Activated naive CD8-positive, alpha-beta T cell (primary cell): ENCODE results near the gene ORC2.
"Not testable (repeated sequence)": the region's sequence is repeated elsewhere in the genome, so short reads cannot be mapped to it uniquely, and the experiment has no call there.

ENCODE experiments used
- H3K27ac Mint-ChIP-seq: one replicate; pipeline ENCODE4 v1.8.0; 2021; ENCODE audit warnings: mixed read lengths
- H3K27me3 Mint-ChIP-seq: one replicate; pipeline ENCODE4 v1.8.0; 2021; ENCODE audit warnings: mixed read lengths
- H3K36me3 Mint-ChIP-seq: one replicate; pipeline ENCODE4 v1.8.0; 2021; ENCODE audit warnings: mixed read lengths
- H3K4me1 Mint-ChIP-seq: one replicate; pipeline ENCODE4 v1.8.0; 2021; ENCODE audit warnings: low read depth, mixed read lengths
- H3K4me3 Mint-ChIP-seq: one replicate; pipeline ENCODE4 v1.8.0; 2021; ENCODE audit warnings: mild to moderate bottlenecking, mixed read lengths
- H3K9me3 Mint-ChIP-seq: one replicate; pipeline ENCODE4 v1.8.0; 2021; ENCODE audit warnings: low read depth, mixed read lengths

ORC2 gene

DNA sequence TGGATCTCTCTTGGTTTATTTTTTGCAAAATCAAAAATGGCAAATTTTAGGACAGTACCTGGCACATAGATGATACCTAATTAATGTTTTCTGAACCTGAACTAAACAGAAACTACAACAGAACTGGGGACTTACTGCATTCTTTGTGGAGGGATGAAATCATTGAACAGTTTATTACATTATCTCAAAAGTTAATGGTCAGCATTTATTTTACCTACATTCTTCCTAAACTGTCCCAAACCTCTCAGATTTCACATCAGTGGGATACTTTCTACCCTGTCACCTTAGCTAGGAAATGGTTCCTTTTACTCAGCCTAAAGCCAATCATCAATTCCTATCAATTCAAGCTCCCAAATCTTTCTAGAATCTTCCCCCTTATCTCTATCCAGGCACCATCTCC is 64.0 kb downstream of the ORC2 start:
- Mint-ChIP-seq H3K4me3 (no peak overlapping the region), H3K27ac (peak overlapping the region; percentile 36), H3K9me3 (no peaks in the 10 kb centered on the region), H3K27me3 (no peaks in the 10 kb centered on the region), H3K36me3 (peaks cover 13% of the 10 kb centered on the region), H3K4me1 (peaks cover 12% of the 10 kb centered on the region)

DNA sequence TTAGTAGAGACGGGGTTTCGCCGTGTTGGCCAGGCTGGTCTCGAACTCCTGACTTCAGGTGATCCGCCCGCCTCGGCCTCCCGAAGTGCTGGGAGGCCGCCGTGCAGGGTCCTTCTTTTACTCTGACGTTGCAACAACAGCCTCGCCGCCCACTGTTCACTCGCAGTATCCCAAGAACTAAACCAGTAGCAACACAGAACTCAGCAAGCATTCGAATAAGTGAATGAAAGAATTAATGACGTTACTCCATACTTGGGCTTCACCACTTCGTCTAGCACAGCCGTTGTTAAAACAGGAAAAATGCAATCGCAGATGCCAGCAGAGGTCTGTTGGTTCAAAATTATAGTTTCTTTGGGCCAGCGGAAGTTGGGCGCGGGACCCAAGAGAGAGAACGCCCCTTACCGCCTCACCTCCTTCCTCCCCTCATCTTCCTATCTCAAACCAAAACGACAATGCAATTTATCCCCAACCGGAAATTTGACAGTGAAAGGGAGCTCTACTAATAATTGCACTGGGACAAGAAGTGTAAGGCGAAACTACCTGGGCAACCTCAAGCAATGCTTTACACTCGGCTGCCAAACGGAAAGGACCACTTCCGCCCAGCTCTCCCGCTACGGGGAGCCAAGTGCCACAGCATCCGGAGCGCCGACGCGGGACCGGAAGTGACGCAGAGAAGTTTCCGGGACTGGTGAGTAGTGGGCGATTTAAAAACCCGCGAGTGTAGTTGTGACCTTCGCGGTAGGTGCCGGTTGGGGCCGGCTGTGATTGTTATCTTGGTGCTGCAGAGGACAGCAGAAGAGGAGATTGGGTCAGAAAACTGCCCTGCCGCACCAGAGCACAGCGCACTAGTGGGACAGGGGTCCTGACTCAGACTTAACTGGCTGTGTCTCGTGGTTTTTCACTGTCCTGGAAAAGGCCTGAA is 74.5 kb downstream of the ORC2 start, which contains the start of the genes NIF3L1 and PPIL3:
Gene NIF3L1 (plus strand): TSS at position 668 of the 922 bp plus-strand sequence. CDS start 2,573 bp downstream, outside the sequence.
Gene PPIL3 (minus strand): TSS at position 374 of the 922 bp plus-strand sequence. CDS start 1,462 bp downstream, outside the sequence.
- Mint-ChIP-seq H3K4me1 (peaks cover 56% of the 10 kb centered on the region), H3K36me3 (peaks cover 8% of the 10 kb centered on the region), H3K27ac (peak within 1 kb of the TSS; percentile 98), H3K4me3 (peak within 1 kb of the TSS; percentile 94), H3K9me3 (no peaks in the 10 kb centered on the region), H3K27me3 (no peaks in the 10 kb centered on the region)

DNA sequence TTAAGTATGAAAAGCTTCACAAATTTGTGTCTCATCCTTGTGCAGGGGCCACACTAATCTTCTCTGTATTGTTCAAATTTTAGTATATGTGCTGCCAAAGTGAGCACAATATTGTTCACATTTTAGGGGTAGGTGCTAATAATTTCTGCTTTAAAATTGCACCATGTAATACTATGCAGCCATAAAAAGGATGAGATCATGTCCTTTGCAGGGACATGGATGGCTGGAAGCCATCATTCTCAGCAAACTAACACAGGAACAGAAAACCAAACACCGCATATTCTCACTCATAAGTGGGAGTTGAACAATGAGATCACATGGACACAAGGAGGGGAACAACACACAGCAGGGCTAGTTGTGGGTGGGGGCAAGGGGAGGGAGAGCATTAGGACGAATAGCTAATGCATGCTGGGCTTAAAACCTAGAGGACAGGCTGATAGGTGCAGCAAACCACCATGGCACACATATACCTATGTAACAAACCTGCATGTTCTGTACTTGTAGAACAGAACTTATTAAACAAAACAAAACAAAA is 81.7 kb downstream of the ORC2 start:
- H3K27ac Mint-ChIP-seq, H3K9me3 Mint-ChIP-seq, H3K27me3 Mint-ChIP-seq, H3K4me3 Mint-ChIP-seq: not testable (repeated sequence)
- Mint-ChIP-seq H3K36me3 (peaks cover 14% of the 10 kb centered on the region), H3K4me1 (peaks cover 12% of the 10 kb centered on the region)

DNA sequence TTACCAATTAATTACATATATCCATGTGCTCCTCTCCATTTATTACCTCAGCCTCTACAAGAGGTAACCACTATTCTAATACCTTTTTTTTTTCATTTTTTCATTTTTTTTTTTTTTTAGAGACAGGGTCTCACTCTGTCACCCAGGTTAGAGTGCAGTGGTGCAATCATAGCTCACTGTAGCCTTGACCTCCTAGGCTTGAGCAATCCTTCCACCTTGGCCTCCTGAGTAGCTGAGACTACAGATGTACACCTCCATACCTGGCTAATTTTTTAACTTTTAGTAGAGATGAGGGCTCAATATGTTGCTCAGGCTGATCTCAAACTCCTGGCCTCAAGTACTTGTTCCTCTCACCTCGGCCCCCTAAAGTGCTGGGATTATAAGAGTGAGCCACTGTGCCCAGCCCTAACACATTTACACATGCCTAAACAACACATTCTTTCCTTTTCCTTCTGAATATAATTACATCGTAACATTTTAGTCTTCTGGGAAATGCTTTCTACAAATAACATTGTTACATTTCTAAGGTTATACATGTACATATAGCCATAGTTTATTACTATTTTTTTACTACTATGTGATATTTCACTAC is 85.1 kb downstream of the ORC2 start:
- Mint-ChIP-seq H3K36me3 (peaks cover 9% of the 10 kb centered on the region), H3K27ac (no peak overlapping the region), H3K27me3 (no peaks in the 10 kb centered on the region), H3K4me1 (peaks cover 2% of the 10 kb centered on the region), H3K9me3 (no peaks in the 10 kb centered on the region), H3K4me3 (no peak overlapping the region)

DNA sequence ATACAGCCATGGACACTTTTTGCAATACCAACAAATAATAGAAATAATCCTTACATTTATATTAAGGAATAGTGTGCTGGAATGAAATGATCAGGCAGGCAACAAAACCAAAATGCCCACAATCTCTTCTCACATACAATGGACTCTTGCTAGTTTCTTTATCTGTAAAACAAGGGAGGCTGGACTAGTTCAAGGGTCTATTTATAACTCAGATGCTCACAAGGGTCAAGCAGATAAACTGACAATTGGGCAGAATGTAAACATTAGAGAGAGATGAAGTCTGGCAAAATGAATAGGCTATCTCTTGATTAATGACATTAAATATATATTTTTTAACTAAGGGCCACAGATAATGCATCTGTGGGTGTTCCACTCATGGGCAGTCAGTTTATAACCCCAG is 86.0 kb downstream of the ORC2 start:
- H3K9me3 Mint-ChIP-seq = no peaks in the 10 kb centered on the region
- H3K4me1 Mint-ChIP-seq = peaks cover 2% of the 10 kb centered on the region
- peaks cover 10% of the 10 kb centered on the region for H3K36me3 Mint-ChIP-seq
- no peaks in the 10 kb centered on the region for H3K27me3 Mint-ChIP-seq
- H3K4me3 Mint-ChIP-seq = no peak overlapping the region
- no peak overlapping the region for H3K27ac Mint-ChIP-seq

DNA sequence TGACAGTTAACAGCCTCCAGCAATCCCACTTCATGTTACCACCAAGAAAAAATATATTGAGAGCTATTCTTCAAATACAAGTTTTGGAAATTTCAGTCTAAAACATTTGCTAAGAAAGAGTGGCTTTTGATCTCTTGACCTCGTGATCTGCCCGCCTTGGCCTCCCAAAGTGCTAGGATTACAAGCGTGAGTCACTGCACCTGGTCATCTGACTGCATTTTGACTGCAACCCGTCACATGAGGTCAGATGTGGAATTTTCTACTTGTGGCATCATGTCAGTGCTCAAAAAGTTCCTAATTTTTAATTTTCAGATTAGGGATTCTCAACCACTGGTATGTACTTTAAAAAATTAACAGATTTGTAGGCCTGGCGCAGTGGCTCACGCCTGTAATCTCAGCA is 89.9 kb downstream of the ORC2 start:
- no peak overlapping the region for H3K4me3 Mint-ChIP-seq
- no peaks in the 10 kb centered on the region for H3K27me3 Mint-ChIP-seq
- no peaks in the 10 kb centered on the region for H3K9me3 Mint-ChIP-seq
- H3K4me1 Mint-ChIP-seq = peaks cover 9% of the 10 kb centered on the region
- peaks cover 7% of the 10 kb centered on the region for H3K36me3 Mint-ChIP-seq
- no peak overlapping the region for H3K27ac Mint-ChIP-seq

DNA sequence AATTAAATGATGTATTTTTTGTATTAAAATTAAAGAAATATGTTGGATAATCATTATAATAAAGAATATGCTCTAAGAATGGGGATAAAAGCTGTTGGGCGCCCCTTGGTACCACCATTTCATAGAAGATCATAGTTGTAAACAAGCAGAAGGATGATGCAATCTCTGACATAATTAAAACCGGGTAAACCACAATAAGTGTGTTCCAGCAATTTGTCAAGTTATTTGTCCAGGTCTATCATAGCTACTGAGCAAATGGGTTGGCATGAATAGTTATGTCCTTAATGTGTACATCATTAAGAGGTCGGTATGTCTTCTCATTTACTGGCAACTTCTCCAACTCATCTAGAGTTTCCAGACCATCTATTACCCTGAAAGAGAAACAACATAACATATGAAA is 92.3 kb downstream of the ORC2 start:
- Mint-ChIP-seq H3K4me1 (peaks cover 12% of the 10 kb centered on the region), H3K36me3 (peaks cover 4% of the 10 kb centered on the region), H3K4me3 (no peak overlapping the region), H3K27ac (peak overlapping the region; percentile 50), H3K27me3 (no peaks in the 10 kb centered on the region), H3K9me3 (no peaks in the 10 kb centered on the region)

DNA sequence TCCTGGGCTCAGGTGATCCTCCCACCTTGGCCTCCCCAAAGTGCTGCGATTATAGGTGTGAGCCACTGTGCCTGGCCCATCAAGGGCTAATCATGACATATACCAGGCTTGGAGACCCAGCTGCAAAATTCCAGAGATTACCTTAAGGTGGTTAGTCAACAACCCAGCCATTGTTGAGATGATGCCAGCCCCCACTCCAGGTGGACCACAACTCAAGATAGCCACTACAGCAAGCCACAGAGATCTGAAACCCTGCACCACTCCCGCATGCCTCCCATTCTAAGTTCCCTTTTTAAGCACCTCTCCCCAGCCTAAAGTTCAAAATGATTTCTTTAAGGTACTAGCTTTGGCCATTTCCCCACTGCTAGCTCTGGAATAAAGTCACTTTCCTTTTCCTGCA is 94.4 kb downstream of the ORC2 start:
- no peaks in the 10 kb centered on the region for H3K9me3 Mint-ChIP-seq
- peaks cover 20% of the 10 kb centered on the region for H3K4me1 Mint-ChIP-seq
- H3K36me3 Mint-ChIP-seq = peaks cover 4% of the 10 kb centered on the region
- peak overlapping the region; percentile 79 for H3K27ac Mint-ChIP-seq
- no peaks in the 10 kb centered on the region for H3K27me3 Mint-ChIP-seq
- H3K4me3 Mint-ChIP-seq = no peak overlapping the region

DNA sequence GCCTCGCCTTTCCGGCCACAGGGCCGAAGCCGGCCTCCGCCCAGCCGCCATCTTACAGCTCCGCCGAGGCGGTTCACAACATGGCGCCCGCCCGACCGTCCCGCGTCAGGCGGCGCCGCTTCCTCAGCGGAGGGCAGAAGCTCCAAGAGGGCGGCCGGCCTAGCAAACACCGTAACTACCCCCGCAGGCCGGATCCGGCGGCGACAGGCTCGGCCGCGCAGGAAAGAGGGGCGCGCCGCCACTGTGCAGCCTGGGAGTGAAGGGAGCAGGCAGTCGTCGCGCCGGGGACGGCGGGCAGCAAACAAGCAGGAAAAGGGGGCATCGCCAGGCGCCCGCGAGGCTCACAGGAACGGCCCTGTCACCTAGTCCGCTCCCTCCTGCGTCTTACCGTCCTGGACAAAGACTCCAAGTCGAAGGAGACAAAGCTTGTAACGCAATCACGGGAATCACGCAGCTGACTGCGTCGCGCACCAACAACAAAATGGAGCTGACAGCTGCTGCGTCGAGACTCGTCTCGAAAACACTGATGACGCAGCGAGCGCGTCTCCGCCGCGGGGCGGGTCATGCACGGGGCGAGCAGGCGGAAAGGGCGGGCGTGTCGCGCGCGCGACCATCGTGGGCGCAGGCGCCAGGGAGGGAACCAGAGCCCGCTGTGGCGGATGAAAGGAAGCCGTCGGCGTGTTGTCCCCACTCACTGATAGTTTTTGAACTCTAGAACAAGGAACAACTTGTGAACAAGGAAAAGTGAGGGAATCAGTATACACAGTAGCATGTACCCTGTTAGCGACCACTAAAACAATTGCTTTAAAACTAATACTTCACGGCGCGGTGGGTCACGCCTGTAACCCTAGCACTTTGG is 99.1 kb downstream of the ORC2 start, which contains the start of gene CLK1:
Gene CLK1 (minus strand): TSS at position 483 of the 859 bp plus-strand sequence. CDS start 2,796 bp downstream, outside the sequence.
- H3K9me3 Mint-ChIP-seq = no peaks in the 10 kb centered on the region
- H3K27ac Mint-ChIP-seq = peak within 1 kb of the TSS; percentile 100
- peak within 1 kb of the TSS; percentile 98 for H3K4me3 Mint-ChIP-seq
- H3K27me3 Mint-ChIP-seq = no peaks in the 10 kb centered on the region
- peaks cover 25% of the 10 kb centered on the region for H3K36me3 Mint-ChIP-seq
- peaks cover 43% of the 10 kb centered on the region for H3K4me1 Mint-ChIP-seq

DNA sequence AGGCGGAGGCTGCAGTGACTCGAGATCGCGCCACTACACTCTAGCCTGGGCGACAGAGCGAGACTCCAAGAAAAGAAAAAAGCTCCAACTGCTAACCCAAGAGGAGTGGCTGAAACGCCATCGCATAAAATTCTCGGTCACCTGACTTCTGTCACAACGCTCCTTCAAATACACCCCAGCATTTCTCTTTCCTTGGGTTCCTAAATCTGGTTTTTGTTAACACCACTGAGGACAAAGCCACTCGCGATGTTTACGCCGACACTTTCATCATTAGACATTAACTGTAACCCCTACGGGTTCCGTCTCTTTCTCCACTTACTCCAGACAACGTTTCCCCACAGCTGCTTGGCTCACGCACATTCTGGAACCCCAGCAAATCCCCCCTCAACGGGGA is 99.7 kb downstream of the ORC2 start:
- no peaks in the 10 kb centered on the region for H3K27me3 Mint-ChIP-seq
- peak overlapping the region; percentile 100 for H3K27ac Mint-ChIP-seq
- peaks cover 27% of the 10 kb centered on the region for H3K36me3 Mint-ChIP-seq
- H3K4me1 Mint-ChIP-seq = peaks cover 44% of the 10 kb centered on the region
- H3K9me3 Mint-ChIP-seq = no peaks in the 10 kb centered on the region
- peak overlapping the region; percentile 98 for H3K4me3 Mint-ChIP-seq

DNA sequence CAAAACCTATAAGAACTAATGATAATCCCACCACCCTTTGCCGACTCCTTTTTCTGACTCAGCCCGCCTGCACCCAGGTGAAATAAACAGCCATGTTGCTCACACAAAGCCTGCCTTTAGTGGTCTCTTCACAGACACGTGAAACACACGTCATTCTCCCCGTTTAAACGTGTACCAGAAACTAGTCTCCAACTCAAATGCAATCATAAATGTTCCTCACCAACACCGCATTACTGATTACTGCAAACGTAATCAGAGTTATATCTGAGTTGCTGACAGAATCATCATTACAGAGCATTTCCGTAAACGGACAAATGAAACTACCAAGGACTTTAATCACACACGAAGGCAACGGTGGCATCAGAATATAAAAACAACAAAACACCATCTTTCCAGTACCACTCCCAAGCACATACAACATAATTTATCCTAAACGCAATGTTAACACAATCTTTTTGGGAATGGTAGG is 100.9 kb downstream of the ORC2 start:
- Mint-ChIP-seq H3K9me3 (no peaks in the 10 kb centered on the region), H3K36me3 (peaks cover 31% of the 10 kb centered on the region), H3K4me3 (peak overlapping the region; percentile 98), H3K4me1 (peaks cover 55% of the 10 kb centered on the region), H3K27ac (peak overlapping the region; percentile 100), H3K27me3 (no peaks in the 10 kb centered on the region)

DNA sequence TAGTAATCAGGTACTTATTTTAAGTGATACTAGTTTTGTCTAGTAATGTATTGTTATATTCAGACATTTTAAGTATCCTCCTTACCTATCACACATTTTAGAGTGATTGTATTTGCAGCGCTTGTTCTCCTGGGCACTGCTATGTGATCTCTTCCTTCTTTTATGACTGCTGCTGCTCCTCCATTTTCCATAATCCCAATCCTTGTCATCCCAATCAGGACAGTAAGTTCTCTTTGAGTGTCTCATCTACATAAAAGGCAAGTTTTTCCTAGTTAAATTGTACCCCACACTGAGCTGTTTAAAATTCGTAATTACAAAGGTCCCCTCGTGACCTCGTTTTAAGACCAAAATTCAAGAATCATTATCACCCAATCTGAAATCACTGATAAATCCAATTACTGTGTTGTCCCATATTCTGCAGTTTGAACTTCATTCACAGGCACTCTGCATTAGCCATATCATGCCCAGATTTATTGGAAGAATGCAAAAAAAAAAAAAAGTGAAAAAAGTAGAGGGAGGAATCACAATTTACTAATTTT is 101.8 kb downstream of the ORC2 start:
- H3K27ac Mint-ChIP-seq = peak overlapping the region; percentile 100
- peaks cover 61% of the 10 kb centered on the region for H3K4me1 Mint-ChIP-seq
- no peaks in the 10 kb centered on the region for H3K9me3 Mint-ChIP-seq
- no peaks in the 10 kb centered on the region for H3K27me3 Mint-ChIP-seq
- peak overlapping the region; percentile 98 for H3K4me3 Mint-ChIP-seq
- peaks cover 36% of the 10 kb centered on the region for H3K36me3 Mint-ChIP-seq

DNA sequence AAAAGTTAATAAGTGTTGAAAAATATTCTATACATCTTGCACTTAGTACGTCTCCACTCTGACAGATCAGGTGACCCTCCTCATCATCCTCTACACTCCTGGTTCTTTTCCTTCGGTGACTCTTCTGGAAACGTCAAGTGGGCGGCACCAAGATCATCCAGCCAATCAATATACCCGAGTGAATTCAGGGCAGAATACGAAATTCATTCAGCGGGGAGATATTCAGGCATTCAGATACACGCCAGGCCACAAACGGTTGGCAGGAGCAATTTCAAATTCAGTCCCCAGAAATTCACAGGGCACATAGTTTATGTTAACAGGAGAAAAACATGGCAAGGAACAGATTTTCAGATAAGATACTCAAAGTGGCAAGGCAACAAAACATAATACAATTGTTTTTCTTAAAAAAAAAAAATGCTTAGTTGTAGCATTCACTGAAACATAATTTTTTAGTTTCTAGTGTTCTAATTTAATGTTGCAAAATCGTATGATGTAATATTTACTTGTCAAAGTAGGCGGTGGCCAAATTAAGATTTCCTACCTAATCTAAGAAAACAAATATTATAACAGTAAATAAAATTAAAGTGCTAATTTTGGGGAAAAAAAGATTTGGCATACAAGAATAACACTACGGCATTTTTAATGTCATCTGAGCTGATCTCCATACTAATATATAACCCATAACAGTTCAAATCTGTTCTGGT is 103.2 kb downstream of the ORC2 start:
- Mint-ChIP-seq H3K4me1 (peaks cover 65% of the 10 kb centered on the region), H3K36me3 (peaks cover 39% of the 10 kb centered on the region), H3K9me3 (no peaks in the 10 kb centered on the region), H3K27ac (peak overlapping the region; percentile 94), H3K4me3 (peak overlapping the region; percentile 98), H3K27me3 (no peaks in the 10 kb centered on the region)
